Endodermal cell (in vitro differentiated cells): ENCODE measurements around the gene IL12A. TPM values are rescaled to one million over a fixed set of nuclear protein-coding genes. Genes with fewer than 3 reads are reported as not detected.

ENCODE experiments used
- DNase-seq: peaks from one replicate; pipeline ENCODE4 v3.0.0-alpha.2; 2017
- H3K27ac ChIP-seq: 2 replicates; pipeline ENCODE4 v1.5.1; 2013; ENCODE audit warnings: mild to moderate bottlenecking, low read depth, low read length, moderate library complexity
- H3K27me3 ChIP-seq: 2 replicates; pipeline ENCODE4 v1.6.1; 2013; ENCODE audit warnings: mild to moderate bottlenecking, low read length, moderate library complexity; ENCODE audit not compliant: insufficient read depth, control insufficient read depth, poor library complexity, severe bottlenecking
- H3K36me3 ChIP-seq: 2 replicates; pipeline ENCODE4 v1.7.0; 2013; ENCODE audit warnings: mild to moderate bottlenecking, low read length, moderate library complexity; ENCODE audit not compliant: control insufficient read depth, insufficient read depth
- H3K4me1 ChIP-seq: one replicate; pipeline ENCODE4 v1.7.0; 2013; ENCODE audit warnings: low read length; ENCODE audit not compliant: control insufficient read depth, insufficient read depth
- H3K4me3 ChIP-seq: 2 replicates; pipeline ENCODE4 v1.5.1; 2013; ENCODE audit warnings: mild to moderate bottlenecking, low read length, moderate library complexity
- H3K9ac ChIP-seq: 2 replicates; pipeline ENCODE4 v1.6.1; 2013; ENCODE audit warnings: mild to moderate bottlenecking, low read length, moderate library complexity; ENCODE audit not compliant: poor library complexity, severe bottlenecking; ENCODE audit errors: extremely low read depth
- H3K9me3 ChIP-seq: 2 replicates; pipeline ENCODE4 v1.6.1; 2013; ENCODE audit warnings: mild to moderate bottlenecking, low read length, moderate library complexity; ENCODE audit not compliant: control insufficient read depth
- H3K27ac Mint-ChIP-seq: 2 replicates; pipeline ENCODE4 v1.8.0; 2020; ENCODE audit warnings: mixed read lengths
- H3K27me3 Mint-ChIP-seq: 2 replicates; pipeline ENCODE4 v1.8.0; 2021; ENCODE audit warnings: mild to moderate bottlenecking, mixed read lengths; ENCODE audit not compliant: insufficient read depth
- H3K36me3 Mint-ChIP-seq: 2 replicates; pipeline ENCODE4 v1.8.0; 2020; ENCODE audit warnings: low read depth, mixed read lengths
- H3K4me1 Mint-ChIP-seq: 2 replicates; pipeline ENCODE4 v1.8.0; 2020; ENCODE audit warnings: mixed read lengths
- H3K4me3 Mint-ChIP-seq: 2 replicates; pipeline ENCODE4 v1.8.0; 2020; ENCODE audit warnings: mild to moderate bottlenecking, moderate library complexity, mixed read lengths
- H3K9me3 Mint-ChIP-seq: 2 replicates; pipeline ENCODE4 v1.8.0; 2020; ENCODE audit warnings: mild to moderate bottlenecking, mixed read lengths
- CTCF ChIP-seq: fragments of 200-600 bp; sonication (generic); conservative IDR thresholded peaks from 2 replicates; pipeline ENCODE4 v1.5.0; 2021; ENCODE audit warnings: antibody characterized with exemption, mild to moderate bottlenecking
- WGBS, 2 experiments: methylation state at CpG; one replicate each; pipeline versions ENCODE4 v1.1.5 to v1.1.7; 2013; ENCODE audit warnings: missing lambda C conversion rate in 2 of 2, mixed read lengths in 1 of 2; ENCODE audit not compliant: insufficient coverage in 1 of 2, insufficient read length in 1 of 2; 5-methylcytosine and 5-hydroxymethylcytosine counted together
- total RNA-seq, 2 donors: library from RNA; stranded (reverse); fragmentation: NEBNext Ultra II Directional in 1 of 2; extraction: Animal tissue kit (Norgen Biotek cat#: 25700) in 1 of 2; gene quantifications; 2 replicates in 1 of 2; 3 replicates in 1 of 2; pipeline ENCODE4 v1.2.1, GENCODE V29; 2021

Gene IL12A
- total RNA-seq, 2 donors from 2014 or later, result not detected

GRCh38 chr3:160008961-160009360 lies 20.3 kb downstream of the IL12A start:
- Mint-ChIP-seq H3K36me3 (no peaks in the 10 kb centered on the region), H3K27me3 (no peaks in the 10 kb centered on the region), H3K4me1 (no peaks in the 10 kb centered on the region), H3K9me3 (no peaks in the 10 kb centered on the region), H3K4me3 (no peak overlapping the region), H3K27ac (no peak overlapping the region)
- no peaks in the 10 kb centered on the region for H3K36me3 ChIP-seq
- no peak overlapping the region for H3K9ac ChIP-seq
- H3K9me3 ChIP-seq, result no peaks in the 10 kb centered on the region
- H3K27me3 ChIP-seq, result no peaks in the 10 kb centered on the region
- no peak for DNase-seq
- no peak overlapping the region for H3K4me3 ChIP-seq
- no peaks in the 10 kb centered on the region for H3K4me1 ChIP-seq
- WGBS, 2 experiments, result 68 to 69% methylated on average over 3 to 4 of the region's 4 CpGs
- peak; percentile 31 for TF ChIP-seq CTCF
- H3K27ac ChIP-seq, result no peak overlapping the region

GRCh38 chr3:160009525-160009924 lies 20.9 kb downstream of the IL12A start:
- Mint-ChIP-seq H3K4me1 (no peaks in the 10 kb centered on the region), H3K9me3 (no peaks in the 10 kb centered on the region), H3K4me3 (no peak overlapping the region), H3K27ac (no peak overlapping the region), H3K36me3 (no peaks in the 10 kb centered on the region), H3K27me3 (no peaks in the 10 kb centered on the region)
- Histone ChIP-seq H3K27me3 (no peaks in the 10 kb centered on the region), H3K27ac (no peak overlapping the region), H3K9me3 (no peaks in the 10 kb centered on the region), H3K9ac (no peak overlapping the region), H3K36me3 (no peaks in the 10 kb centered on the region), H3K4me1 (no peaks in the 10 kb centered on the region), H3K4me3 (no peak overlapping the region)
- no peak for DNase-seq
- no peak for TF ChIP-seq CTCF

- no peak for DNase-seq
- no peaks in the 10 kb centered on the region for H3K27me3 ChIP-seq
- H3K36me3 ChIP-seq, result no peaks in the 10 kb centered on the region
- no peaks in the 10 kb centered on the region for H3K36me3 Mint-ChIP-seq
- 92 to 100% methylated on average over 2 of the region's 4 CpGs for WGBS, 2 experiments
- no peak overlapping the region for H3K4me3 Mint-ChIP-seq
- no peak overlapping the region for H3K27ac Mint-ChIP-seq
- no peak overlapping the region for H3K4me3 ChIP-seq
- H3K4me1 ChIP-seq, result no peaks in the 10 kb centered on the region
- no peaks in the 10 kb centered on the region for H3K9me3 ChIP-seq
- TF ChIP-seq CTCF, result no peak
- no peaks in the 10 kb centered on the region for H3K9me3 Mint-ChIP-seq
- no peaks in the 10 kb centered on the region for H3K27me3 Mint-ChIP-seq
- H3K27ac ChIP-seq, result no peak overlapping the region
- no peak overlapping the region for H3K9ac ChIP-seq
- no peaks in the 10 kb centered on the region for H3K4me1 Mint-ChIP-seq
Measured at GRCh38 chr3:160010578-160010977, 21.9 kb downstream of the IL12A start.
